Gastroesophageal sphincter (tissue), 4 donors: ENCODE data around the gene TNPO2. TPM values are rescaled to one million over a fixed set of nuclear protein-coding genes. Genes with fewer than 3 reads are reported as not detected.

Source experiments
- ATAC-seq: fragments of 150-250 bp; one replicate; pipeline ENCODE4 v1.9.1; 2016; ENCODE audit warnings: mild to moderate bottlenecking, moderate library complexity
- H3K27ac ChIP-seq, 4 donors: fragments of 200-600 bp; sonication (generic) in 3 of 4; 1 replicate in 3 of 4; 2 replicates in 1 of 4; pipeline ENCODE4 v1.5.1; 2016 to 2019
- H3K27me3 ChIP-seq: fragments of 200-600 bp; sonication (generic); one replicate; pipeline ENCODE4 v1.5.1; 2019
- H3K36me3 ChIP-seq, 2 donors: fragments of 200-600 bp; sonication (generic); one replicate each; pipeline ENCODE4 v1.5.1; 2019; ENCODE audit warnings: control low read depth in 1 of 2
- H3K4me1 ChIP-seq, 3 donors: fragments of 200-600 bp; sonication (generic); 1 replicate in 2 of 3; 2 replicates in 1 of 3; pipeline ENCODE4 v1.5.1; 2016 to 2019; ENCODE audit warnings: control low read depth in 2 of 3
- H3K4me3 ChIP-seq, 2 donors: fragments of 200-600 bp; sonication (generic); one replicate each; pipeline ENCODE4 v1.5.1; 2019; ENCODE audit warnings: mild to moderate bottlenecking in 1 of 2, moderate library complexity in 1 of 2
- H3K9me3 ChIP-seq, 3 donors: fragments of 200-600 bp; sonication (generic); one replicate each; pipeline ENCODE4 v1.5.1; 2017 to 2019; ENCODE audit warnings: control low read depth in 2 of 3
- CTCF ChIP-seq, 4 experiments: fragments of 200-600 bp in 2 of 4; fragments of 450-650 bp in 2 of 4; sonication (generic) in 1 of 4; IDR thresholded peaks; one replicate each; pipeline ENCODE4 v1.5.1; 2017 to 2019; ENCODE audit warnings: antibody characterized with exemption in 4 of 4, mild to moderate bottlenecking in 2 of 4, moderate library complexity in 2 of 4
- EP300 ChIP-seq: sonication (generic); formaldehyde crosslinking; IDR thresholded peaks from one replicate; pipeline ENCODE4 v1.6.1; 2017; ENCODE audit warnings: antibody characterized with exemption, mild to moderate bottlenecking
- POLR2A ChIP-seq, 2 donors: fragments of 450-650 bp; IDR thresholded peaks; one replicate each; pipeline ENCODE4 v1.6.1; 2017; ENCODE audit warnings: antibody characterized with exemption in 2 of 2, mild to moderate bottlenecking in 2 of 2, moderate library complexity in 1 of 2
- POLR2AphosphoS5 ChIP-seq: sonication (generic); formaldehyde crosslinking; IDR thresholded peaks from one replicate; pipeline ENCODE4 v1.6.1; 2017; ENCODE audit warnings: antibody characterized with exemption
- WGBS, 2 donors: methylation state at CpG; one replicate each; pipeline ENCODE4 v1.1.5; 2018; ENCODE audit warnings: low coverage in 1 of 2; 5-methylcytosine and 5-hydroxymethylcytosine counted together
- total RNA-seq, 4 donors: library from RNA; depleted of rRNA; stranded (reverse); fragments of >200 nt; gene quantifications; one replicate each; pipeline ENCODE4 v1.1.0, GENCODE V29; 2016

The TNPO2 gene
- total RNA-seq, 4 donors from 2014 or later, result 52.0 to 89.2 (median 76.1) TPM

- WGBS, 2 donors, result 89 to 94% methylated on average over 9 of the region's 10 CpGs
- no peak for ATAC-seq
- H3K27me3 ChIP-seq, result no peaks in the 10 kb centered on the region
- peak overlapping the region in 1 of 2 donors; percentile 66 for H3K4me3 ChIP-seq
- peaks cover 0 to 58% of the 10 kb centered on the region in 2 donors for H3K36me3 ChIP-seq
- H3K4me1 ChIP-seq, result peaks cover 0 to 49% (median 29%) of the 10 kb centered on the region in 3 donors
- H3K9me3 ChIP-seq, result no peaks in the 10 kb centered on the region
- H3K27ac ChIP-seq, result no peak overlapping the region
- TF ChIP-seq POLR2A (IDR thresholded peaks at IDR 0.05), result no peak
- TF ChIP-seq POLR2AphosphoS5, result no peak
- no peak for TF ChIP-seq EP300
- TF ChIP-seq CTCF (IDR thresholded peaks at IDR 0.05), result no peak
Measured at GRCh38 chr19:12665281-12665573, 58.5 kb downstream of the TNPO2 start.

GRCh38 chr19:12664406-12665280 lies 59.1 kb downstream of the TNPO2 start:
- WGBS, 2 donors, result 80 to 81% methylated on average over 6 to 8 of the region's 29 CpGs
- Histone ChIP-seq H3K27me3 (no peaks in the 10 kb centered on the region), H3K4me1 (peaks cover 0 to 44% (median 24%) of the 10 kb centered on the region in 3 donors), H3K27ac (no peak overlapping the region), H3K9me3 (no peaks in the 10 kb centered on the region), H3K36me3 (peaks cover 0 to 64% of the 10 kb centered on the region in 2 donors), H3K4me3 (no peak overlapping the region)
- TF ChIP-seq POLR2AphosphoS5, result no peak
- no peak for TF ChIP-seq POLR2A (IDR thresholded peaks at IDR 0.05)
- no peak for TF ChIP-seq CTCF (IDR thresholded peaks at IDR 0.05)
- no peak for TF ChIP-seq EP300
- no peak for ATAC-seq

- no peak for ATAC-seq
- H3K36me3 ChIP-seq, result peaks cover 0 to 93% of the 10 kb centered on the region in 2 donors
- TF ChIP-seq POLR2AphosphoS5 (no peak), CTCF (IDR thresholded peaks at IDR 0.05) (no peak), EP300 (no peak), POLR2A (IDR thresholded peaks at IDR 0.05) (no peak)
- no peak overlapping the region for H3K27ac ChIP-seq
- H3K4me1 ChIP-seq, result peaks cover 0 to 20% (median 5%) of the 10 kb centered on the region in 3 donors
- H3K4me3 ChIP-seq, result no peak overlapping the region
- H3K9me3 ChIP-seq, result no peaks in the 10 kb centered on the region
- 92 to 98% methylated on average over 2 to 6 of the region's 12 CpGs for WGBS, 2 donors
- no peaks in the 10 kb centered on the region for H3K27me3 ChIP-seq
Measured at GRCh38 chr19:12660980-12661379, 62.8 kb downstream of the TNPO2 start.

GRCh38 chr19:12657966-12658365 lies 65.8 kb downstream of the TNPO2 start:
- Histone ChIP-seq H3K27ac (no peak overlapping the region), H3K4me1 (no peaks in the 10 kb centered on the region), H3K9me3 (no peaks in the 10 kb centered on the region), H3K36me3 (peaks cover 0 to 95% of the 10 kb centered on the region in 2 donors), H3K27me3 (no peaks in the 10 kb centered on the region), H3K4me3 (no peak overlapping the region)
- ATAC-seq, result no peak
- WGBS, 2 donors, result 100% methylated on average over 1 of the region's 22 CpGs; no CpG with 5 or more reads in 1 of the 2 donors
- no peak for TF ChIP-seq EP300
- TF ChIP-seq POLR2AphosphoS5, result no peak
- no peak for TF ChIP-seq CTCF (IDR thresholded peaks at IDR 0.05)
- TF ChIP-seq POLR2A (IDR thresholded peaks at IDR 0.05), result no peak
